CD14-positive monocyte (primary cell): ENCODE results near the gene CELF4. TPM values are rescaled to one million over a fixed set of nuclear protein-coding genes. Genes with fewer than 3 reads are reported as not detected.

Source experiments
- DNase-seq, 3 donors: peaks; one replicate each; pipeline ENCODE4 v3.0.0-alpha.2; 2011 to 2022
- H2AFZ ChIP-seq: 2 replicates; pipeline ENCODE4 v1.6.0; 2012; ENCODE audit warnings: mild to moderate bottlenecking, low read depth, low read length, inconsistent platforms; ENCODE audit not compliant: insufficient read depth, poor library complexity, severe bottlenecking
- H3K27ac ChIP-seq, 2 donors: 1 replicate in 1 of 2; 2 replicates in 1 of 2; pipeline ENCODE4 v1.5.1; 2012 to 2013; ENCODE audit warnings: low read length in 2 of 2, control low read depth in 1 of 2, inconsistent platforms in 1 of 2, low read depth in 1 of 2, mild to moderate bottlenecking in 1 of 2
- H3K27me3 ChIP-seq, 2 donors: one replicate each; pipeline versions ENCODE4 v1.6.0 to v1.6.1; 2011 to 2013; ENCODE audit warnings: low read length in 2 of 2; ENCODE audit not compliant: control insufficient read depth in 2 of 2, insufficient read depth in 2 of 2
- H3K36me3 ChIP-seq, 2 donors: replicated peaks in 1 of 2; 1 replicate in 1 of 2; 2 replicates in 1 of 2; pipeline versions ENCODE4 v1.5.1 to v1.6.1; 2012 to 2013; ENCODE audit warnings: low read length in 2 of 2, control low read depth in 1 of 2, inconsistent platforms in 1 of 2, mild to moderate bottlenecking in 1 of 2; ENCODE audit not compliant: insufficient read depth in 2 of 2, control insufficient read depth in 1 of 2
- H3K4me1 ChIP-seq, 2 donors: 1 replicate in 1 of 2; 2 replicates in 1 of 2; pipeline versions ENCODE4 v1.5.1 to v1.6.1; 2012 to 2013; ENCODE audit warnings: low read length in 2 of 2, control low read depth in 1 of 2, inconsistent platforms in 1 of 2, mild to moderate bottlenecking in 1 of 2, moderate library complexity in 1 of 2; ENCODE audit not compliant: insufficient read depth in 2 of 2, control insufficient read depth in 1 of 2
- H3K4me2 ChIP-seq: replicated peaks from 2 replicates; pipeline ENCODE3; 2012; ENCODE audit warnings: low read length, moderate library complexity, mild to moderate bottlenecking; ENCODE audit not compliant: poor library complexity, severe bottlenecking; ENCODE audit errors: extremely low read depth
- H3K4me3 ChIP-seq, 3 experiments: fragments of 200-600 bp in 1 of 3; sonication (generic) in 1 of 3; replicated peaks in 1 of 3; 1 replicate in 2 of 3; 2 replicates in 1 of 3; pipeline ENCODE4 v1.5.1; 2011 to 2013; ENCODE audit warnings: low read length in 3 of 3, mild to moderate bottlenecking in 3 of 3, control low read depth in 2 of 3, low read depth in 2 of 3, inconsistent platforms in 1 of 3, moderate library complexity in 1 of 3
- H3K79me2 ChIP-seq: 2 replicates; pipeline ENCODE4 v1.6.0; 2012; ENCODE audit warnings: mild to moderate bottlenecking, control low read depth, inconsistent platforms, low read length, moderate library complexity; ENCODE audit not compliant: insufficient read depth
- H3K9ac ChIP-seq: 2 replicates; pipeline ENCODE4 v1.6.0; 2017; ENCODE audit warnings: low read length, mild to moderate bottlenecking; ENCODE audit not compliant: insufficient read depth, poor library complexity, severe bottlenecking
- H3K9me3 ChIP-seq, 2 donors: replicated peaks in 1 of 2; 1 replicate in 1 of 2; 2 replicates in 1 of 2; pipeline versions ENCODE4 v1.5.1 to v1.6.1; 2012 to 2013; ENCODE audit warnings: low read length in 2 of 2, control low read depth in 1 of 2; ENCODE audit not compliant: control insufficient read depth in 1 of 2, insufficient read depth in 1 of 2
- H4K20me1 ChIP-seq: 2 replicates; pipeline ENCODE4 v1.6.0; 2012; ENCODE audit warnings: mild to moderate bottlenecking, low read length, control low read depth, moderate library complexity; ENCODE audit not compliant: insufficient read depth
- H3K27ac Mint-ChIP-seq, 7 donors: one replicate each; pipeline ENCODE4 v1.8.0; 2020; ENCODE audit warnings: mild to moderate bottlenecking in 7 of 7, mixed read lengths in 7 of 7, moderate library complexity in 6 of 7, inconsistent platforms in 2 of 7
- H3K27me3 Mint-ChIP-seq, 3 donors: one replicate each; pipeline ENCODE4 v1.8.0; 2021 to 2022; ENCODE audit warnings: low read depth in 3 of 3, mild to moderate bottlenecking in 3 of 3, mixed read lengths in 3 of 3, moderate library complexity in 3 of 3, inconsistent platforms in 1 of 3
- H3K36me3 Mint-ChIP-seq, 2 donors: one replicate each; pipeline ENCODE4 v1.8.0; 2020; ENCODE audit warnings: mixed read lengths in 2 of 2, inconsistent platforms in 1 of 2, mild to moderate bottlenecking in 1 of 2
- H3K4me1 Mint-ChIP-seq: one replicate; pipeline ENCODE4 v1.8.0; 2020; ENCODE audit warnings: mild to moderate bottlenecking, mixed read lengths
- H3K4me3 Mint-ChIP-seq, 2 donors: one replicate each; pipeline ENCODE4 v1.8.0; 2020; ENCODE audit warnings: mild to moderate bottlenecking in 2 of 2, mixed read lengths in 2 of 2, moderate library complexity in 1 of 2
- H3K9me3 Mint-ChIP-seq, 7 donors: one replicate each; pipeline ENCODE4 v1.8.0; 2020 to 2022; ENCODE audit warnings: mixed read lengths in 7 of 7, mild to moderate bottlenecking in 6 of 7, moderate library complexity in 6 of 7, inconsistent platforms in 2 of 7
- WGBS: methylation state at CpG from one replicate; pipeline ENCODE4 v1.1.5; 2013; ENCODE audit warnings: missing lambda C conversion rate; ENCODE audit not compliant: insufficient coverage; 5-methylcytosine and 5-hydroxymethylcytosine counted together
- intact Hi-C, 2 donors: fragments of 100-400 bp; cut with micrococcal nuclease; formaldehyde crosslinking; loops; one replicate each; pipeline versions ENCODE4 v1.15.0 to v1.15.1; 2023
- polyA plus RNA-seq, 3 donors: library from polyadenylated mRNA; depleted of rRNA in 1 of 3; unstranded in 2 of 3; stranded (reverse) in 1 of 3; fragments of 300-500 nt in 2 of 3; fragments of >200 nt in 1 of 3; fragmentation: Illumina TruSeq in 2 of 3; gene quantifications; 1 replicate in 2 of 3; 2 replicates in 1 of 3; pipeline ENCODE4 v1.2.3, GENCODE V29; 2012 to 2021
- TF ChIP-seq, protein P1 (sequence below): fragments of 200-600 bp; IDR thresholded peaks from one replicate; pipeline ENCODE4 v1.8.0; 2022; ENCODE audit warnings: antibody characterized with exemption, mild to moderate bottlenecking

The CELF4 gene
- polyA plus RNA-seq, 3 donors = not detected

DNA sequence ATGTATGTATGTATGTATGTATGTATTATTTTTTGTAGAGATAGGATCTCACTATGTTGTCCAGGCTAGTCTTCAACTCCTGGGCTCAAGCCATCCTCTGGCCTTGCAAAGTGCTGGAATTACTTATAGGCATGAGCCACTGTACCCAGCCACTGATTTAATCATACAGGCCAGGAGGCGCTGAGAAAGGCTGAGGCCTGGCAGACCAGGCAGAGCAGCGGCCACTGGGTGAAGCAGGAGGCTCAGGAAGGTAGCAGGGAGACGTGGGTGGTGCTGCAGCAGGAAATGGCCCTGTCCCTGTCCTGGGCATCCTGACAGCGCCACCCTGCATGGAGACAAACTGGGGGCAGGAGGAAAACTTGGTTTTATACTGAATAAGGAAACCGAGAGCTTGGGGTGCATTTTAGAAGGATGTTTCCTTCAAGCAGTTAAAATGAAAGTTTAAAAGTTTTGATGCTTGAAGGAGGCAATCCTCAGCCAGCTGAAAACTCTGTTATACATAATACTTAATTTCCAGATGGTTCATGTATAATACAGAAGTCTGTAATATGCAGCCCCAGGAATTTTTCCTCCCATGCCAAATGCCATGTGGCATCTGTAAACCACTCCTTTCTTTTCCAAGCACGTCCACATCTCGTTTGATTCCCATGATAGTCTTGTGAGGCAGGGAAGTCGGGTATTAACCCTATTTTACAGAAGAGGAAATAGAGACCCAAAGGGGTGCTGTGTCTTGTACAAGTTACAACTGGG, 182.4 kb downstream of the CELF4 start:
- Histone ChIP-seq H3K79me2 (no peaks in the 10 kb centered on the region), H3K27ac (no peak overlapping the region), H3K4me2 (no peak overlapping the region), H3K4me3 (no peak overlapping the region), H3K27me3 (no peaks in the 10 kb centered on the region), H2AFZ (no peak overlapping the region), H3K9me3 (no peaks in the 10 kb centered on the region), H3K36me3 (no peaks in the 10 kb centered on the region), H3K4me1 (no peaks in the 10 kb centered on the region), H3K9ac (no peak overlapping the region), H4K20me1 (no peaks in the 10 kb centered on the region)
- TF ChIP-seq, protein P1, sequence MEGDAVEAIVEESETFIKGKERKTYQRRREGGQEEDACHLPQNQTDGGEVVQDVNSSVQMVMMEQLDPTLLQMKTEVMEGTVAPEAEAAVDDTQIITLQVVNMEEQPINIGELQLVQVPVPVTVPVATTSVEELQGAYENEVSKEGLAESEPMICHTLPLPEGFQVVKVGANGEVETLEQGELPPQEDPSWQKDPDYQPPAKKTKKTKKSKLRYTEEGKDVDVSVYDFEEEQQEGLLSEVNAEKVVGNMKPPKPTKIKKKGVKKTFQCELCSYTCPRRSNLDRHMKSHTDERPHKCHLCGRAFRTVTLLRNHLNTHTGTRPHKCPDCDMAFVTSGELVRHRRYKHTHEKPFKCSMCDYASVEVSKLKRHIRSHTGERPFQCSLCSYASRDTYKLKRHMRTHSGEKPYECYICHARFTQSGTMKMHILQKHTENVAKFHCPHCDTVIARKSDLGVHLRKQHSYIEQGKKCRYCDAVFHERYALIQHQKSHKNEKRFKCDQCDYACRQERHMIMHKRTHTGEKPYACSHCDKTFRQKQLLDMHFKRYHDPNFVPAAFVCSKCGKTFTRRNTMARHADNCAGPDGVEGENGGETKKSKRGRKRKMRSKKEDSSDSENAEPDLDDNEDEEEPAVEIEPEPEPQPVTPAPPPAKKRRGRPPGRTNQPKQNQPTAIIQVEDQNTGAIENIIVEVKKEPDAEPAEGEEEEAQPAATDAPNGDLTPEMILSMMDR = no peak
- DNase-seq = no peak
- no peaks in the 10 kb centered on the region for H3K4me1 Mint-ChIP-seq
- peaks cover 6 to 11% (median 6%) of the 10 kb centered on the region in 3 donors for H3K27me3 Mint-ChIP-seq
- H3K9me3 Mint-ChIP-seq = peaks cover 0 to 3% (median 0%) of the 10 kb centered on the region in 7 donors
- intact Hi-C loops = no loop called here
- WGBS = 82% methylated on average over 5 of the region's 8 CpGs
- H3K36me3 Mint-ChIP-seq = no peaks in the 10 kb centered on the region
- no peak overlapping the region for H3K27ac Mint-ChIP-seq
- no peak overlapping the region for H3K4me3 Mint-ChIP-seq

DNA sequence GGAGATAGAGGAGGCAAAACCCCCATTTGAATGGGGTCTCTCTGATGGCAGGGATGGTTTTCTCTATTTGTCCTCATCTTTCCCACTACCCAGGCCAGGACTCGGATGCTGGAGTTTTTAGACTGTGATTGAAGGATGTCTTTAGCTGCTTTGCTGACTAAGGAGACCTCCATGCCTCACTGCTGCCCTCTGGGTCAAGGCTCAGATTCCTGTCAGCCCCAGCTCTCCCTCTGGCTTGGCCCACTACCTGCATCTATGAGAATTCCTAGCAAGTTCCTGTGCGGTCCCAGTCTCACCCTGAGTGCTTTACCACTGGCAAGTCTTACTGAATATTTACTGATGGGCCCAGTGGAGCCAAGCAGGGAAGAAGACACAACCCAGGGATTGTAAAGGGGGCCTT, 184.0 kb downstream of the CELF4 start:
- no peak overlapping the region for H3K27ac ChIP-seq
- H3K36me3 ChIP-seq = no peaks in the 10 kb centered on the region
- Mint-ChIP-seq H3K27me3 (peaks cover 4 to 14% (median 6%) of the 10 kb centered on the region in 3 donors), H3K27ac (no peak overlapping the region), H3K4me3 (no peak overlapping the region), H3K9me3 (peaks cover 0 to 3% (median 0%) of the 10 kb centered on the region in 7 donors), H3K4me1 (no peaks in the 10 kb centered on the region), H3K36me3 (no peaks in the 10 kb centered on the region)
- H4K20me1 ChIP-seq = no peaks in the 10 kb centered on the region
- DNase-seq = no peak
- no peaks in the 10 kb centered on the region for H3K27me3 ChIP-seq
- H3K4me3 ChIP-seq = no peak overlapping the region
- no peaks in the 10 kb centered on the region for H3K79me2 ChIP-seq
- H3K4me1 ChIP-seq = no peaks in the 10 kb centered on the region
- intact Hi-C loops = no loop called here
- no peaks in the 10 kb centered on the region for H3K9me3 ChIP-seq
- H2AFZ ChIP-seq = no peak overlapping the region
- no peak overlapping the region for H3K9ac ChIP-seq
- 91% methylated on average over 1 of the region's 2 CpGs for WGBS
- H3K4me2 ChIP-seq = no peak overlapping the region
- TF ChIP-seq, protein P1 = no peak
